Caki2 (cell line): ENCODE measurements around the gene CACNA1I. TPM values are rescaled to one million over a fixed set of nuclear protein-coding genes. Genes with fewer than 3 reads are reported as not detected.

ENCODE experiments used
- DNase-seq: peaks from one replicate; pipeline ENCODE4 v3.0.0-alpha.2; 2015; ENCODE audit warnings: low read depth
- in situ Hi-C: cut with HindIII; loops from 2 replicates; pipeline ENCODE4 v1.10.0; 2016; ENCODE audit warnings: low sequenced_read_pairs, low pct_unique_long_range_greater_than_20kb, mixed read lengths
- total RNA-seq: library from RNA; depleted of rRNA; stranded (reverse); fragments of >200 nt; shearing (Covaris generic); gene quantifications from 2 replicates; pipeline ENCODE4 v1.2.3, GENCODE V29; 2014; ENCODE audit warnings: low replicate concordance

CACNA1I gene
- total RNA-seq, 1 experiment from 2014 or later, result not detected

DNA sequence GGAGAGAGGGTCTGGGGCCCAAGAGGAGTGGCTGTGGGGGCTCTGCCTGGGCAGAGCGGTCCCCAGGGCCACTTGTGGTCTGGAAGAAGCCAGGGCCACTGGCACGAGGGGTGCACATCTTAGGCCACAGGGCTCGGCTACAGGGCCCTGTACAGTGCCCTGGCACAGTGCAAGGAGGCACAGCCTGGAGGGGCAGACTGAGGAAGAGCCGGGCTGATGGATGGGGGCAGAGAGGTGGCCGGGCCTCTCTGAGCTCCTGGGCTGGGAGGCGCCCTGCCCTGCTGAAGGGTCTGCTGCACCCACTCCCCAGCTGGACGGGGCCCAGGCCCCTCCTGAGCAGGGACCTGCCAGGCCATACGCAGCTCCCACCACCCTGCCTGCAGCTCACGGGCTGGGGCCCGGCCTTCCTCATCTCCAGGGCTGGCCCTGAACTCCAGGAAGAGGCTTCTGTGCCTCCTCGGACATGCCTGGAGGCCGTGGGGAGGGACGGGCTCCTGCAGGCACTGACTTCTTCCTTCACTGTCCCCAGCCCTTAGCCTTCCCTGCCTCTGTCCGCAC lies 123.5 kb downstream of the CACNA1I start:
- in situ Hi-C loops, result no loop called here

DNA sequence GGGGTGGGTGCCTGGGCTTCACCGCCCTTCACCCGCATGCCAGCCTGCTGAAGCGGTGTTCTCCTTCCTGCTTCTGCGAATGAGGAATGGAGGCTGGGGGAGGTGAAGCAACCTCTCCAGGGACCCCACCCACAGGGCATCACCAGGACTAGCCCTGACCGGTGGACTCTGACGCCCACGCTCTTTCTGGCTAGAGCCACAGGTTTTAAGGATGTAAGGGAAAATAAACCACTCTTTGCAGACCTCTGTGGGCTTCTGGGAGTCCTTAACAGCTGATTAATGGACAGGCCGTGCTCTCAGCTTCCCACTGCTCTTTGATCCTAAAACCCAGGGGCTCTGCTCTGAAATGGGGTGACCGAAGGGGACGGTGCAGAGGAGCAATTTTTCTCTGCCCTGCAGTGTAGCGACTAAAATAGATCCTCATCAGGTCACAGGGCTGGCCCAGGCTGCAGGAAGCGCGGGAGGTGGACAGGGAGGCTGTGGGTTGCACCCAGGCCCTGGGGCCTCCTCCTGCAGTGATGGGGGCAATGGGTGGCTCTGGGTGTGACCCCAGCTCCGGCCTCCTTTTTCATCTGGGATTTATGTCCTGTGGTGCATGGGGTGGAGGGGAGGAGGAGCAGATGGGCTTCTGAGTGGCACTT lies 127.4 kb downstream of the CACNA1I start:
- in situ Hi-C loops, result no loop called here
- no peak for DNase-seq

More for the DNA sequence above, 123.5 kb downstream of the CACNA1I start:
- no peak for DNase-seq

DNA sequence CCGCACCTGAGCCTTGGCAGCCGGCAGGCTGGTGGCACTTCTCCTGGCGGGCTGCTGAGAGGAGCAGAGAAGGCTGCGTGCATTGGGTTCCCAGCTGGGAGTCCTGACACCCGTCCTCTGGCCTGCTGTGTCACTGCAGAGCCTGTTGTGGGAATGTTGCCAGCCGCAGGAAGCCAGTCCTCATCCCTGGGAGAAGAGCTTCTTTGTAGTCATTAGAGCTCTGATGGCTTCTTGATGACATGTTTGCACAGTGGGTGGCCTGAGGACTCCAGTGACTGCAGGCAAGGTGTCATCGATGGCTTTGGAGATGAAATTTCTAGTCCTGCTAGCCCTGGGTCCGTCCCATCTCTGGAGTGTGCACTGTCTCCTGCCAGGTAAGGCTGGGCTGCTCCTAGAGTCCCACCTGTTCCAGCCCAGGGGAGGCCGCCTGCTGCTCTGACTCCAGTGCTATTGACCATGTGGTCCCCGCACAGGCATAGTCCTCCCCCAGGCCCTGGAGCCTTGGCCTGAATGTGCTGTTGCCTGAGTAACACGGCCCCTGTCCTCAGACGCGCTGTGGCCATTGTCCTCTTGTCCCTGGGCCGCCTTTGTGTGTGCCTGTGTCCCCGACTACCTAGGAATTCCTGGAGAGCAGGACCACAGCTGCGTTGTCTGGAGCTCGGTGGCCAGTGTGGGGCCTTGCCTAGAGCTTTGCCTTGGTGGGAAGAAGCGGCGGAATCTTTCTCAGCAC lies 129.2 kb downstream of the CACNA1I start:
- in situ Hi-C loops, result no loop called here

DNA sequence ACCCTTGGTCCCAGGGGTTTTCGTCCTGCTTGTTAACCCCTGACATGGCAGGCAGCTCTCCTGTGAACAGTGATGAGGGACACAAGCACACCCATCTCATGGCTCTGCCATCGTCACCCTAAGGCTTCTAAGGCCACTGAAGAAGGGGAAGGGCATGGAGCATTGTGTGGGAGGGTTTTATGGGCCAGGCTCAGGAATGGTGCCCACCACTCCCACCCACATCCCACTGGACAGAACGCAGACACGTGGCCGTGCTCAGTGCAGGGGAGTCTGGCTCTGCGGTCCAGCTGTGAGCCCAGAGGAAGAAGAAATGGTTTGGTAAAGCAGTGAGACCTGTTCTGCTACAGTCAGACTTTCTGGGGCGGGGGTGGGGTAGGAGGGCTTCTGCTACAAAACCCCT lies 130.0 kb downstream of the CACNA1I start:
- in situ Hi-C loops, result no loop called here
- no peak for DNase-seq

More for the DNA sequence above, 129.2 kb downstream of the CACNA1I start:
- DNase-seq, result no peak

DNA sequence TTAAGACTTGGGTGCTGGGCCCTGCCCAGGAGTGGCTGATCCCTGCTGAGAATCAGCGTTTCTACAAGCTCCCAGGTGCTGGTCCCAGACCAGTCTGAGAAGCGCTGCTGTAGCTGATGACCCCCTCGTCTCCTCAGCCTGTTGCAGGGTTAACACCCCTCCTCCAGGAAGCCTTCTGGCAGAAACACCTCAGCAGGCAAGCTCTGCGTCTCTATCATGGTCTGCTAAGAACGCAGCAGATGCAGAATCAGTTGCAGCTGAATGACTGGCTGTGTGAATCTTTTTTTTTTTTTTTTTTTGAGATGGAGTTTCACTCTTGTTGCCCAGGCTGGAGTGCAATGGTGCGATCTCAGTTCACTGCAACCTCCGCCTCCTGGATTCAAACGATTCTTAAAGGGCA lies 132.5 kb downstream of the CACNA1I start:
- in situ Hi-C loops, result no loop called here
- no peak for DNase-seq

DNA sequence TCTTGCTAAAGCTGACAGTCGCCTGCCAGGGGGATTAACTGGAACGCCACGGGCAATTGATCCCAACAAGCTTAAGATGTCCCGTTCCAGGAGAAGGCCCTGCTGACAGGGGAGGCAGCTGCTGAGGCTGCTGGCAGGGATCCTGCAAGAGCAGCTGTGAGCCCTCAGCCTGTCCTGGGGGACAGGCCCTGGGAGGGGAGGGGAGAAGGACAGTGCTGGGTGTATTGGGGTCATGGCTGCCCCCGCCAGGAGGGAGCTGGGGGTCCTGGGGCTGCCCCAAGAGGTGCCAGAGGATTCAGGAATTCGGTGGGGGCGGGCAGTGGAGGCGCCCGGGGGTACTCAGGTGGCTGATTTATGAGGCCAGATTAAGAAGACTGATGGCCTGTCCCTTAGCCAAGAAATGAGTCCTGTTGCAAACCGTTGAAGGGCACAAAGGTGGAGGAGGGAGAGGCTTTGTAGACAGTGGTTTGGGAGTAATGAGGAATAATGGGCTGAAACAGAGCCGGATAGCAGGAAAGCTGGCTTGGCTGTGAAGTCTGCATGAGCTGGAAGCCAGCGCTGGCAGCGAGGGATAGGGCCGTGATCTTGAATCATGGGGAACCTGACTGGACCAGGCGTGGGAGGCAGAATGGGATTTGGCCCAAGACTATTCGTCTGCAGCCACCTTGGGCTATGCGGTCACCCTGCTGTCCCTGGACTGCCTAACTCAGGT lies 133.5 kb downstream of the CACNA1I start:
- in situ Hi-C loops, result no loop called here
- no peak for DNase-seq

DNA sequence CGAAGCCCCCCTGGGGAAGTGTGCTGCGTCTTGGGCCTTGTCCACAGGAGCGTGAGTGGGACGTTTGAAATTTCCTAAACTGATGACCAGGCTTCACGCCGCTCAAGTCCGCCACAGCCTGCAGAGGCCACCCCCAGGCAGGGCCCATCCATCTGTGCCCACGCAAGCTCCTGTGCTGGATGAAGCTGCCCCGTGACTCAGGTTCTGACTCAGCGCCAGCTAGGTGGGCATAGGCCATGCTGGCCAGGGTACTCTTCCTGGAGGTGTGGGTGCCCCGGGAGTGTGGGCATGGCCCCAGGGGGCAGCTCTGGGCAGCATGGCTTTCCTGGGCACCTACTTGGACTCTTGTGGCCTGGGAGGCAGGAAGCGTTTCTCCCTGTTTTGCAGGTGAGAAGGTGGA lies 134.8 kb downstream of the CACNA1I start:
- in situ Hi-C loops, result no loop called here
- DNase-seq, result no peak

DNA sequence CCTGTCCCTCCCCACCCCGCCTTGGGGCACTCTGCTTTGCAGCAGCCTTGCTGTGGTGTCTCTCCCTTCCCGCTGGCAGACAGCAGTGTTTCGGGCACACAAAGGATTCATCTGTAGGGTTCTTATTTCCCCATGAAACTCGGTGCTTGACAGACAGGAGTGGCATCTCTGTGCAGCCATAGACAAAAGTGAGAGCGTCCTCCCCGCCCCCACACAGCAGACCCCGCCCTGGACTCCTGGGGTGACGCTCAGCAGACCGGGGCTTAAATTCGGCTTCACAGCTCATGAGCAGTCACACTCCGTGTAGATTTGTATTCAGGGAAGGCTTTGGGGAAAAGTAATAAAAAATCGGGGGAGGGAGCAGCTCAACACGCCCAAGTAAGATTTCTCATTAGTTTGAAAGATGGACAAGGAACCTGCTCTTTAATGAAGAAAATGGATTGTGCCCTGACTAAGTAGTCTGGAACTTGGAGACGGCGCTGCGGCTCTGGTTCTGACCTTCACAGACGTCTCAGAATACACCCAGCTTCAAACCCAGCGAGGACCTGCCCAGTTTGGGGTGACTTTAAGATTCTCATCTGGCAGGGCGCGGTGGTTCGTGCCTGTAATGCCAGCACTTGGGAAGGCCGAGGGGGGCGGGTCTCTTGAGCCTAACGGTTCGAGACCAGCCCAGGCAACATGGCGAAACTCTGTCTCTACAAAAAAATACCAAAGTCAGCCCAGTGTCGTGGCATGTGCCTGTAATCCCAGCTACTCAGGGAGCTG lies 136.0 kb downstream of the CACNA1I start:
- DNase-seq, result no peak
- in situ Hi-C loops, result no loop called here

DNA sequence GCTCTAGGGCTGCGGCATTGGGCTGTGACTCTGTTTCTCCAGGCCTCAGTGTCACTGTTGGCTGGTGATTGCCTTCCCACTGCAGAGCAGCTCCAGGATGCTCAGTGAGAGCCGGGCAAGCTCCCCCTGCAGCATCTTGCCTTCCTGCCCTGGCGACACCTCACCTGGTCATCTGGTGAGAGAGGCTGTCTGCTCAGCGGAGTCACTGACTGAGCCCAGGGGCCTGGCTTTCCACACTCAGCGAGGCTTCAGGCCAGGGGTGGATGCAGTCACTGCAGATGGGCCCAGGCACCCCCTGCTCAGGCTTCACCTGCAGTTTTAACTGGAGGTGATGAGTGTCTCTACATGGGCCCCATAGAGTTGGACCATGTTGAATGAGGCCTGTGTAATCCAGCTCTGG lies 136.8 kb downstream of the CACNA1I start:
- in situ Hi-C loops, result no loop called here
- no peak for DNase-seq

DNA sequence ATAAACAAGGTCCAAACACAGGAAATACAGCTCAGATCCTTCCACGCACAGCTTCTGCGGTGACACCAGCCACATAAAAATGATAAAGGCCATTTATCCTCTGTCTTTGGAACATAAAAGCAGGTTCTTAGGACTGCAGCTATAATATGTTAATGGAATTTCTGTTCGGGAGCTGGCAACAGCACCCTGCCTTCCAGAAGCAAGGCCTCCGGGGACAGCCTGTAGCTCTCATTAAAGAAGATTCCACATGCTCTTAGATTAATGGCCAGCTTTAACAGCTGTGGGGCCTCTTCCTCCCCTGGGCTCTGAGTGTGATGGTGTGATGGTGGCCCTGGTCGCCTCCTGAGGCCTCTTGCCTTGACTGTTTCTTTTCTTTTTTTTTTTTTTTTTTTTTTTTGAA lies 137.3 kb downstream of the CACNA1I start:
- in situ Hi-C loops, result no loop called here
- no peak for DNase-seq

DNA sequence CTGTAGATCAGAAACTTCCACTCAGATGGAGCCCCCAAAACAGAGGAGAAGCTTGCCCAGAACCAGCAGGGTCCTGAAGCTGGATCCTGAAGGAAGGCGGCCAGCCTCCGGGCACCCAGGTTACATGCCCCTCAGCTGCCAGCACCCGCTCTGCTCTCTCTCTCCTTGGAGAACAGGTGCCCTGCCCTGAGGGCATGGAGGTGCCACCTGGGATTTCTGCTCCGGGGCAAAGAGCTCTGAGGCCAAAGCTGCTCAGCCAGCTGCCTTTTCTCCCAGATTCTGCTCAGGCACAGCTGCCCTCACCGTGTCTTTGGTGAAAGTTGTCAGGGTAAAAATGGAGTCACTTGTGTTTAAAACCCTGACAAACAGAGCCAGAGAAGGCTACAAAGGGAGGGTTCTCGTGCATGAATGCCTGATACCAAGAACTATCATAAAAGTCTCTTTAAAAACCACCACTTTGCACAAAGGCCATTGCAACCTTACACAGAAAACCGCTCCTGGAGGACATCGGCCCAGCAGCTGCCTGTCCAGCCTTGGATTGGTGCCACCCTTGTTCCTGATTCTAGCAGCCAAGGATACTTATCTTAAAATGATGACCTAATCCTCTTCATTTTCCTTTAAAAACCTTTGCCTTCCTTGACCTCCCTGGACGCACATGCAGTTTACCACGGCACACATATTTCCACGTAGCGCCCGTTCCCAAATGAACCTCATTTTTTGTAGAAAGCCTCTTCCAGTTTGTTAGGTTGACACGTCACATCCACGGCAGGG lies 140.0 kb downstream of the CACNA1I start:
- in situ Hi-C loops, result no loop called here
- DNase-seq, result no peak

DNA sequence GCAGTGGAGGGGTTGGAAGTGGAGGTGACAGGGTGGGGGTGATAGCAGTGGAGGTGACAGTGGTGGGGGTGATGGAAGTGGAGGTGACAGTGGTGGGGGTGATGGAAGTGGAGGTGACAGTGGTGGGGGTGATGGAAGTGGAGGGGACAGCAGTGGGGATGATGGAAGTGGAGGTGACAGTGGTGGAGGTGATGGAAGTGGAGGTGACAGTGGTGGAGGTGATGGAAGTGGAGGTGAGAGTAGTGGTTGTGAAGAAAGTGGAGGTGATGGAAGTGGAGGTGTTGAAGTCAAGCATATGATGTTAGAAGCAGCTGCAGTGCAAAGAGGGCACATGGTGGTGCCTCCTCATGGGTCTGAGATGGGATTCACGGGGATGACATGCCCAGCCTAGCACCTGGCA lies 141.5 kb downstream of the CACNA1I start:
- DNase-seq, result no peak
- in situ Hi-C loops, result no loop called here

DNA sequence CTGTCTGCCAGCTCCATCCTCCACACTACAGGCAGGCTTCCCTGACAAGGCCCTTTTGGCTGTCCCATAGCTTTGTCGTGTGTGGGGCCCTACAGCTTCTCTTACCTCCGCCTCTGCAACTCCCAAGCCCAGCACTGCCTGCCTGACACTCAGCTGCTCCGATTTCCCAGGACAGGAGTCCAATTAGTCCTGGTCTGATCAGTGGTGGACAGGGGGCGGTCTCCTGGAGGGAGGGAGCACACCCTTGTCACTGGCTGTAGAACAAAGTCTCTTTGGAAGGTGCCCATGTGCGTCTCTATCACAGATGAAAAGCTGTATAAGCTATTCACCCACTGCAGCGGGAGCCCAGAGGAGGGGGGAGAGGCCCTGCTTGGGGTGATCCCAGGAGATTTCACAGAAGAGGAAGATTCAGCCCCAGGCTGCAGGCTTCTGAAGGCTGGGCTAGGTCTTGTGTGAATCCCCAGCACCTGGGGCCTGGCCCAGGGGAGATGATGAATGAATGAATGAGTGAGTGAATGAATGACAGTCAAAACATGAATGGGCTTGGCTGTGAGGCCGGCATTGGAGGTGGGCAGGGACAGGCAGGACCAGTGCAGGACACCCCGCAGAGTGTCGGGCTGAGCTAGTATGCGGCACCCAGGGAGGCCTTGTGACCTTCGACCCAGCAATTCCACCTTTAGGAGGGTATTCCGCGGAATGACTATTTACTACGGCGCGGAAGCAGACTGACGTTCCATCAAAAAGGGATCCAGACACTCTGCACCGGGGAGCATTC lies 142.4 kb downstream of the CACNA1I start:
- in situ Hi-C loops, result no loop called here
- no peak for DNase-seq

DNA sequence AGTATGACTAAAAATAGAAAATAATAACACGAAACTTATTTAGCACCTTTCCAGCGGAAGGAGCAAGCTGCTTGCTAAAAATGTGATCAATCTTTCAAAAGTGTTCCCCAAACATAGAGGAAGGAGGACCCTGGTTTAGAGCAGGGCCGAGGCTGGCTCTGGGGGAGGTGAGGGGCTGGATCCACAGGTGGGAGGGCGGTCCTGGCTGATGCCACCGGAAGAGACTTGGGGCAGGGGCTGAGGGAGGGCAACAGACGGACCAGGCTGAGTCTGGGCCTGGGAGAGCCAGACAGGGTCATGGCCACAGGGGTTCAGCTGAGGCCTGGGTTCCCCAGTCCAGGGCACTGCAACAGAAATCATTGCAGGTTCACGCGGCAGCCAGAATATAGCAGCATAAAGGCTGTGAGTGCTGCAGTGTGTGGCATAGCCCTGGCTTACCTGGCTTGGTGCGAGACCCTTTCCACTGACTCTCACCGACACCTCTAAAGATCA lies 143.3 kb downstream of the CACNA1I start:
- in situ Hi-C loops, result no loop called here
- DNase-seq, result no peak

DNA sequence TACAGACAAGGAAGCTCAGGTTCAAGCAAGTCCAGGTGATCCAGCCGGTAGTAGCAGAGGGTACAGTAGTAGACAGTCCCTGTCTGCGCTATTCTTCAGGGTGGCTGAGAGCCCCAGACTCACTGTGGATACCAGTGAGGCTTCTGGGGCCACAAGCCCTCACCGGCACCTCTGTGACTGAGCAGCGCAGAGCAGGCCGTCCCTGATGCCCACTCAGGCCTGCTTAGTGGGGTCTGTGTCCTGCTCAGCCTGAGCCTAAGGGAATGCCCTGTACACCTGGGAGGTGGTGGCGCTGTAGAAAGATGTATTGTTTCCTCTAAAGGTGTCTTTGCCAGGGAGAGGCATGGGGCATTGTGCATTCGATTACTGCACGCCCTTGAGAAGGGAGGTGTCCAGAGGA lies 143.8 kb downstream of the CACNA1I start:
- DNase-seq, result no peak
- in situ Hi-C loops, result no loop called here

DNA sequence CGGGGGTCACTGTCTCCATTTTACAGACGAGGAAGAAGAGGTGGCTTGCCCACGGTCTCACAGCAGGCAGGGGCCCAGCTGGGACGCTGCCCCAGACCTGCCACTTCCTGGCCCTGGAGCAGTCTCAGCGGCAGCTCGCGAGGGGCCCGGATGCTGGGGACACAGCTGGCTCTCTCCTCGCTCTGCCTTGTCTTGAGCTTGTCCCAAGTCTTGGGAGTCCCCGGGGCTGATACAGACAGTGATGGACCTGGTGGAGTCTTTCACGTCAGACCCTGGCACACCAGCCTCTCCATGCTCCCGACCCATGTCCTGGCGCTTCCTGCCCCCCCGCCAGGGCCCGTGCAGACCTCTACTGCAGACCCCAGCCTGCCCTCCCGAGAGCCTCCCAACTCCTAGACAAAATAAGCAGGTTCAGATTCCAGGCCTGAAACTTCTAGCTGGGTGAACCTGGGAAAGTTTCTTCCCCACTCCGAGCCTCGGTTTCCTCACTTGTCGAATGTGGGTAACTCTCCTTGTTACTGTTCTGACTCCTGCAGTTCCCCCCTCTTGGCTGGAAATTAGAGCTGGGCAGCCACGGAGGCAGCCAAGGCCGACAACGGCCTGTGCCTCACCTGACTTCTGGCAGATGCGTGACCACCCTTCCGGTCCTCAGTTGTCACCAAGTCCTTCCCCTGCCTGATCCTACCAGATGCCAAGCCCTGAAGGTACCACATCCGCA lies 145.4 kb downstream of the CACNA1I start:
- in situ Hi-C loops, result no loop called here
- DNase-seq, result no peak
